PC-3 (cell line): ENCODE measurements around the gene MT3.

Experiments used
- EZH2 ChIP-seq: fragments of 300-600 bp; sonication (generic); IDR thresholded peaks from one replicate; pipeline ENCODE4 v1.6.1; 2017; ENCODE audit warnings: antibody characterized with exemption, mild to moderate bottlenecking, low read length; ENCODE audit not compliant: unreplicated experiment
- TF ChIP-seq, protein P1 (sequence below): fragments of 300-600 bp; sonication (generic); conservative IDR thresholded peaks from 2 replicates; pipeline ENCODE4 v1.5.1; 2017; ENCODE audit warnings: antibody characterized with exemption, low read depth, mild to moderate bottlenecking, low read length

DNA sequence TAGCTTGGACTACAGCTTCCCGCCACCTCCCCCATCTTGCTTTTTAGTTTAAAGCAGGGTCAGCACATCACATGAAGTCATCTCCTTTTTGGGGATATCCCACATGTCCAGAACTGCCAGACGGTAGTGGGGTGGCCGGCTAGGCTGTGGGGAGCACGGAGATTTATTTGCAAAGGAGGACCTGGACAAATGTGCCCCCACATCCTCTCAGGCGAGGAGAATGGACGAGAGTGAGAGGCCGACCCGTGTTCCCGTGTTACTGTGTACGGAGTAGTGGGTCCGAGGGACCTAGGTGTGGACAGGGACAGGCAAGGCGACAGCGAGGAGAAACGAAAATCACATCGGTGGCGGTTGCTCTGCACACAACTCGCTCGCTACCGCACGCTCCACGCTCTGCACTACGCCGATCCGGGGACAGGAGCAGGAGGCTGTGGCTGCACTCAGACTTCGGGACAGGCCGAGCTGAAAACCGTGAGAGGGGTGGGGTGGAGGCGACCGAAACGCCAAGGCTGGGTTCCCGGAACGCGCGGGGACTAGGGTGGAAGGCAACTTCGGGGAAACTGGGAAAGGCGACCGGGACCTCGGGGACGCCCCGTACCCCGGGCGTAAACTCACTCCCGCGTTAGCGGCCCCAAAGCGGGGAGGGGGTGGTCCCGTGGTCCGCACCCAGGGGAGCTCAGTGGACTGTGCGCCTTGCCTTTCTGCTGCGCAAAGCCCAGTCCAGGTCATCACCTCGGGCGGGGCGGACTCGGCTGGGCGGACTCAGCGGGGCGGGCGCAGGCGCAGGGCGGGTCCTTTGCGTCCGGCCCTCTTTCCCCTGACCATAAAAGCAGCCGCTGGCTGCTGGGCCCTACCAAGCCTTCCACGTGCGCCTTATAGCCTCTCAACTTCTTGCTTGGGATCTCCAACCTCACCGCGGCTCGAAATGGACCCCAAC lies 48.8 kb downstream of the MT3 start, which contains the start of gene MT1A:
- TF ChIP-seq, protein P1, sequence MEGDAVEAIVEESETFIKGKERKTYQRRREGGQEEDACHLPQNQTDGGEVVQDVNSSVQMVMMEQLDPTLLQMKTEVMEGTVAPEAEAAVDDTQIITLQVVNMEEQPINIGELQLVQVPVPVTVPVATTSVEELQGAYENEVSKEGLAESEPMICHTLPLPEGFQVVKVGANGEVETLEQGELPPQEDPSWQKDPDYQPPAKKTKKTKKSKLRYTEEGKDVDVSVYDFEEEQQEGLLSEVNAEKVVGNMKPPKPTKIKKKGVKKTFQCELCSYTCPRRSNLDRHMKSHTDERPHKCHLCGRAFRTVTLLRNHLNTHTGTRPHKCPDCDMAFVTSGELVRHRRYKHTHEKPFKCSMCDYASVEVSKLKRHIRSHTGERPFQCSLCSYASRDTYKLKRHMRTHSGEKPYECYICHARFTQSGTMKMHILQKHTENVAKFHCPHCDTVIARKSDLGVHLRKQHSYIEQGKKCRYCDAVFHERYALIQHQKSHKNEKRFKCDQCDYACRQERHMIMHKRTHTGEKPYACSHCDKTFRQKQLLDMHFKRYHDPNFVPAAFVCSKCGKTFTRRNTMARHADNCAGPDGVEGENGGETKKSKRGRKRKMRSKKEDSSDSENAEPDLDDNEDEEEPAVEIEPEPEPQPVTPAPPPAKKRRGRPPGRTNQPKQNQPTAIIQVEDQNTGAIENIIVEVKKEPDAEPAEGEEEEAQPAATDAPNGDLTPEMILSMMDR = no peak
- TF ChIP-seq EZH2 = no peak
